Measurements from ENCODE around the gene CARD16. TPM values are rescaled to one million over a fixed set of nuclear protein-coding genes. Genes with fewer than 3 reads are reported as not detected.
"Not testable (repeated sequence)": the region's sequence is repeated elsewhere in the genome, so short reads cannot be mapped to it uniquely, and the experiment has no call there.

The CARD16 gene
- total and polyA plus RNA-seq, 2 donors from 2014 or later, result 16.2 to 24.4 TPM

DNA sequence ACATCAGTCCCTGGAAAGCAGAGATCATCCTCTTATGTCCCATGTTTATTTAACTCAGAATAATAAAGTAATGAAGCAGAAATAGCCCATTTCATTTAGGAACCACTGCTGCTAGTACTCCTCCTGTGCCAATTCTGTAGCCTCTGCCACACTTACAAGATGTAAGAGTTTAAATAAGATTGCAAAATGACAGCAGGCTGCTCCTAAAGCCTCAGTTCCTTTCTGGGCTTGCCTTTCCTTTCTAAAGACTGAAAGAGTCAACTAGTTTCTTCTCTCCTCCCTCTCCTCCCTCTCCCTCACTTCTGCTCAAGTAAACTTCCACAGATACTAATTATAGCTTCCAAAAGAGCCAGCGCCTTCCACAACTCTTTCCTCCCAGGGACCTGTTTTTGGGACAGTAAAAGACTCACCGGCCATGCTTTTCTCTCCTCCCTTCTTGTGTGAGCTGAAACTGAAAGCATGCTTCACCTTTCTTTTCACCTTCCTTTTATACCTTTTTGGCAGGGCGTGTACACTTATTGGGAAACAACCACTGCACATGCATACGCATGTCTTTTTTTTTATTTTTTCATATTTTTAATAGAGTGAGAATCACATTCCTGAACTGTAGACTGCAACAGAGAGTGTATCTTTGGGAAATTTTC lies 26.1 kb upstream of the CARD16 start:
- H3K9ac ChIP-seq (ENCODE audit: low read length in 3 of 3), result no peak overlapping the region
- DNase-seq (no peak), FAIRE-seq (no peak)
- no peaks in the 10 kb centered on the region for H3K9me3 ChIP-seq (ENCODE audit: control insufficient read depth in 2 of 3, insufficient read depth in 1 of 3, low read length in 3 of 3)
- H3K27ac ChIP-seq (ENCODE audit: low read depth in 2 of 2, low read length in 2 of 2), result no peak overlapping the region
- no peaks in the 10 kb centered on the region for H3K4me1 ChIP-seq (ENCODE audit: control insufficient read depth in 2 of 3, insufficient read depth in 2 of 3, low read depth in 1 of 3, low read length in 3 of 3)
- H3K27me3 ChIP-seq (ENCODE audit: control insufficient read depth, insufficient read depth, low read length), result no peaks in the 10 kb centered on the region
- no peaks in the 10 kb centered on the region for H3K36me3 ChIP-seq (ENCODE audit: control insufficient read depth in 2 of 3, insufficient read depth in 3 of 3, low read length in 3 of 3)
- no peak overlapping the region for H3K4me3 ChIP-seq (ENCODE audit: low read length in 3 of 3)
- TF ChIP-seq, protein P1, sequence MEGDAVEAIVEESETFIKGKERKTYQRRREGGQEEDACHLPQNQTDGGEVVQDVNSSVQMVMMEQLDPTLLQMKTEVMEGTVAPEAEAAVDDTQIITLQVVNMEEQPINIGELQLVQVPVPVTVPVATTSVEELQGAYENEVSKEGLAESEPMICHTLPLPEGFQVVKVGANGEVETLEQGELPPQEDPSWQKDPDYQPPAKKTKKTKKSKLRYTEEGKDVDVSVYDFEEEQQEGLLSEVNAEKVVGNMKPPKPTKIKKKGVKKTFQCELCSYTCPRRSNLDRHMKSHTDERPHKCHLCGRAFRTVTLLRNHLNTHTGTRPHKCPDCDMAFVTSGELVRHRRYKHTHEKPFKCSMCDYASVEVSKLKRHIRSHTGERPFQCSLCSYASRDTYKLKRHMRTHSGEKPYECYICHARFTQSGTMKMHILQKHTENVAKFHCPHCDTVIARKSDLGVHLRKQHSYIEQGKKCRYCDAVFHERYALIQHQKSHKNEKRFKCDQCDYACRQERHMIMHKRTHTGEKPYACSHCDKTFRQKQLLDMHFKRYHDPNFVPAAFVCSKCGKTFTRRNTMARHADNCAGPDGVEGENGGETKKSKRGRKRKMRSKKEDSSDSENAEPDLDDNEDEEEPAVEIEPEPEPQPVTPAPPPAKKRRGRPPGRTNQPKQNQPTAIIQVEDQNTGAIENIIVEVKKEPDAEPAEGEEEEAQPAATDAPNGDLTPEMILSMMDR (IDR thresholded peaks at IDR 0.05; ENCODE audit: borderline replicate concordance, extremely low read depth, insufficient read depth), result no peak
- intact Hi-C loops (cut with DNase I), result no loop called here

DNA sequence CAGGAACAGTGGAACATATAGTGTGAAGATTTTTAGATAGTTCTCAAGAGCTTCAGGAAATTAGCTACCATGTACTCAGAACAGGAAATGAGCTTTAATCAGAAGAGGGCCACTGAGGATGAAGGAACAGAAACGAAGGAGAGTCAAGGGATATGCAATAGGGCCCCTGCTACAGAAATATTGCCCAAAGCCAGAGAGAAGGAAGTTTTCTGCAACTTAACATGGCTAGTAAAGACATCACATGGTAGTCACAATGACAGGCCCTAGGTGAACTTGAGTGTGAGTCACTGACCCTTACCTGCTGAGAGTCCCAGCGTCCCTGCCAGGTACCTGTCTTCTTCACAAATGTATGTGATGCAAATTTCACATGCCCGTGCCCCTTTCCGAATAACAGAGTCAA lies 25.2 kb upstream of the CARD16 start:
- DNase-seq (no peak), FAIRE-seq (no peak)
- Histone ChIP-seq H3K27ac (ENCODE audit: low read depth in 2 of 2, low read length in 2 of 2) (no peak overlapping the region), H3K27me3 (ENCODE audit: control insufficient read depth, insufficient read depth, low read length) (no peaks in the 10 kb centered on the region), H3K9ac (ENCODE audit: low read length in 3 of 3) (no peak overlapping the region), H3K36me3 (ENCODE audit: control insufficient read depth in 2 of 3, insufficient read depth in 3 of 3, low read length in 3 of 3) (no peaks in the 10 kb centered on the region), H3K9me3 (ENCODE audit: control insufficient read depth in 2 of 3, insufficient read depth in 1 of 3, low read length in 3 of 3) (no peaks in the 10 kb centered on the region), H3K4me3 (ENCODE audit: low read length in 3 of 3) (no peak overlapping the region), H3K4me1 (ENCODE audit: control insufficient read depth in 2 of 3, insufficient read depth in 2 of 3, low read depth in 1 of 3, low read length in 3 of 3) (no peaks in the 10 kb centered on the region)
- intact Hi-C loops (cut with DNase I), result no loop called here
- TF ChIP-seq, protein P1 (IDR thresholded peaks at IDR 0.05; ENCODE audit: borderline replicate concordance, extremely low read depth, insufficient read depth), result no peak

DNA sequence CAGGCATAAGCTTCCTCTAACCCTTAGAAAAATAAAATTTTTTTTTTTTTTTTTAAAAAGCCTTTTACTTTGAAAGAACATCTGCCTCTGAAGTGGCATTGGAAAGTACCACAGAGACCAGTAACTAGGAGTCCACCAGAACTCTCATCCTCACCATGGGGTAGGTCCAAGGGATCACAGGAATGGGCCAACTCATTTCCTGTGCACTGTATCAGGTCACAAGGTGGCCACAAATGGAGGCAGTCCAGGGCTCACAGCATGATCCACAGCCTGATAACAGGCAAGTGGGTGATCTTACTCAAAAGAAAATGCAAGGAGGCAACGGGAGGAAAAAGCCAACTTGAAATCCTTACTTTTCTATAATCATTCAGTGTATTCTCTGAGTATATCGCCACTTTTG lies 24.6 kb upstream of the CARD16 start:
- intact Hi-C loops (cut with DNase I); DNase-seq; FAIRE-seq: not testable (repeated sequence)

DNA sequence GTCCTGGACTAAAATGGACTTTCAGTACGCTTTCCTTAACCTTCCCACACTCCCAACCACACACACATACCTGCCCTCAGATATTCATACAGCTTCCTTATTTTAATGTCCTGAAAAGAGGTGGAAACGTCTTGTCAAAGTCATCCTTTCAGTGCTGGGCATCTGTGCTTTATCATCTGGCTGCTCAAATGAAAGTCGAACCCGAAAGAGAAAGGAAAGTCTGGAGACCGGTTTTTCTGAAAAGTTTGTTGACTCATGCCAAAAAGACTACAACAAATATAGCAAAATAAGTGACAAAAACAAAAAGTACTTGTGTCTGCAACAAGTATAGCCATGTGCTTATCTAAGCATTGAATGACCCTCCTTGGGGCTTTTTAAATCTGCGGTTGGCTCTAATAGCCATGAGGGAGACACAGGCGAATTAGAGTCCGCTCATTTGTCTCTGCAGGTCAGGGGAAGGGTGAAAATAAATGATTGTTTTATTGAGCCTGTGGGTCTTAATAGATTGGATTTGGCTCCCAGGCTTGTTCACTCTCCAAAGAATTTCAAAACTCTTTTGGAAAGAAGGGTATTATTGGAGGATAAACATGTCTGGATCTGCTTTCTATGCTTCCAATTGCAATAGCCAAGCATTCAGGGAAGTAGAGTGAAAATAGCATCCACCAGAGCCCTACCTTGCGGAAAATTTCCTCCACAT lies 18.3 kb upstream of the CARD16 start:
- not testable (repeated sequence) for H3K27ac ChIP-seq (ENCODE audit: low read depth in 2 of 2, low read length in 2 of 2); H3K27me3 ChIP-seq (ENCODE audit: control insufficient read depth, insufficient read depth, low read length); H3K9ac ChIP-seq (ENCODE audit: low read length in 3 of 3)

More for the DNA sequence above, 24.6 kb upstream of the CARD16 start:
- H3K27ac ChIP-seq (ENCODE audit: low read depth in 2 of 2, low read length in 2 of 2); H3K36me3 ChIP-seq (ENCODE audit: control insufficient read depth in 2 of 3, insufficient read depth in 3 of 3, low read length in 3 of 3); H3K27me3 ChIP-seq (ENCODE audit: control insufficient read depth, insufficient read depth, low read length); H3K4me3 ChIP-seq (ENCODE audit: low read length in 3 of 3); H3K9ac ChIP-seq (ENCODE audit: low read length in 3 of 3); H3K9me3 ChIP-seq (ENCODE audit: control insufficient read depth in 2 of 3, insufficient read depth in 1 of 3, low read length in 3 of 3); H3K4me1 ChIP-seq (ENCODE audit: control insufficient read depth in 2 of 3, insufficient read depth in 2 of 3, low read depth in 1 of 3, low read length in 3 of 3): not testable (repeated sequence)

More for the DNA sequence above, 18.3 kb upstream of the CARD16 start:
- DNase-seq; H3K4me1 ChIP-seq (ENCODE audit: control insufficient read depth in 2 of 3, insufficient read depth in 2 of 3, low read depth in 1 of 3, low read length in 3 of 3); H3K36me3 ChIP-seq (ENCODE audit: control insufficient read depth in 2 of 3, insufficient read depth in 3 of 3, low read length in 3 of 3); H3K9me3 ChIP-seq (ENCODE audit: control insufficient read depth in 2 of 3, insufficient read depth in 1 of 3, low read length in 3 of 3); intact Hi-C loops (cut with DNase I); H3K4me3 ChIP-seq (ENCODE audit: low read length in 3 of 3); FAIRE-seq: not testable (repeated sequence)

Measured in kidney (tissue), 14 donors.